Peyer's patch (tissue), 4 donors: ENCODE measurements around the gene FAM131A. TPM values are rescaled to one million over a fixed set of nuclear protein-coding genes. Genes with fewer than 3 reads are reported as not detected.

Experiments used
- DNase-seq, 3 donors: peaks; one replicate each; pipeline ENCODE4 v3.0.0-alpha.2; 2017 to 2019
- H3K27ac ChIP-seq, 4 donors: fragments of 200-600 bp; sonication (generic); one replicate each; pipeline ENCODE4 v1.5.1; 2016 to 2019
- H3K27me3 ChIP-seq, 2 donors: fragments of 200-600 bp; sonication (generic); one replicate each; pipeline ENCODE4 v1.5.1; 2019
- H3K36me3 ChIP-seq, 3 donors: fragments of 200-600 bp; sonication (generic); one replicate each; pipeline ENCODE4 v1.5.1; 2016 to 2019
- H3K4me1 ChIP-seq, 4 donors: fragments of 200-600 bp; sonication (generic); one replicate each; pipeline ENCODE4 v1.5.1; 2016 to 2019
- H3K4me3 ChIP-seq, 4 donors: fragments of 200-600 bp; sonication (generic); 1 replicate in 3 of 4; 2 replicates in 1 of 4; pipeline ENCODE4 v1.5.1; 2016 to 2019; ENCODE audit warnings: mild to moderate bottlenecking in 1 of 4
- H3K9me3 ChIP-seq, 4 donors: fragments of 200-600 bp; sonication (generic); one replicate each; pipeline ENCODE4 v1.5.1; 2016 to 2019; ENCODE audit warnings: mild to moderate bottlenecking in 1 of 4
- CTCF ChIP-seq, 6 experiments: fragments of 450-650 bp in 4 of 6; fragments of 200-600 bp in 2 of 6; sonication (generic) in 1 of 6; IDR thresholded peaks; one replicate each; pipeline ENCODE4 v1.5.1; 2017 to 2019; ENCODE audit warnings: antibody characterized with exemption in 6 of 6, mild to moderate bottlenecking in 3 of 6, moderate library complexity in 1 of 6
- POLR2A ChIP-seq, 2 donors: fragments of 450-650 bp; IDR thresholded peaks; one replicate each; pipeline ENCODE4 v1.5.1; 2017; ENCODE audit warnings: antibody characterized with exemption in 2 of 2, mild to moderate bottlenecking in 2 of 2, moderate library complexity in 2 of 2
- total RNA-seq, 4 donors: library from RNA; depleted of rRNA; stranded (reverse); fragments of >200 nt; gene quantifications; one replicate each; pipeline ENCODE4 v1.1.0, GENCODE V29; 2016

FAM131A gene
- total RNA-seq, 4 donors from 2014 or later, result 5.8 to 47.9 (median 19.6) TPM

GRCh38 chr3:184305577-184305976 is 31.8 kb upstream of the FAM131A start:
- Histone ChIP-seq H3K36me3 (peaks cover 0 to 94% (median 0%) of the 10 kb centered on the region in 3 donors), H3K4me3 (no peak overlapping the region)
- no peak for DNase-seq

GRCh38 chr3:184306341-184306972 is 30.9 kb upstream of the FAM131A start:
- no peaks in the 10 kb centered on the region for H3K9me3 ChIP-seq
- H3K4me3 ChIP-seq, result no peak overlapping the region
- no peaks in the 10 kb centered on the region for H3K27me3 ChIP-seq
- H3K36me3 ChIP-seq, result peaks cover 0 to 85% (median 0%) of the 10 kb centered on the region in 3 donors
- no peak for DNase-seq
- no peak overlapping the region for H3K27ac ChIP-seq
- no peak for TF ChIP-seq POLR2A (IDR thresholded peaks at IDR 0.05)
- H3K4me1 ChIP-seq, result peaks cover 0 to 8% (median 0%) of the 10 kb centered on the region in 4 donors

More at GRCh38 chr3:184305577-184305976, 31.8 kb upstream of the FAM131A start:
- Histone ChIP-seq H3K4me1 (peaks cover 0 to 12% (median 0%) of the 10 kb centered on the region in 4 donors), H3K27ac (no peak overlapping the region), H3K9me3 (no peaks in the 10 kb centered on the region), H3K27me3 (no peaks in the 10 kb centered on the region)
- TF ChIP-seq CTCF (IDR thresholded peaks at IDR 0.05), result peak in 3 of 6 experiments; percentile 5 to 45 (median 43)
- no peak for TF ChIP-seq POLR2A (IDR thresholded peaks at IDR 0.05)

- Histone ChIP-seq H3K9me3 (no peaks in the 10 kb centered on the region), H3K27me3 (no peaks in the 10 kb centered on the region), H3K4me3 (no peak overlapping the region), H3K27ac (no peak overlapping the region), H3K36me3 (peaks cover 0 to 71% (median 0%) of the 10 kb centered on the region in 3 donors), H3K4me1 (peaks cover 0 to 8% (median 0%) of the 10 kb centered on the region in 4 donors)
- TF ChIP-seq POLR2A (IDR thresholded peaks at IDR 0.05), result no peak
- no peak for TF ChIP-seq CTCF (IDR thresholded peaks at IDR 0.05)
- DNase-seq, result no peak
Measured at GRCh38 chr3:184307915-184308314, 29.5 kb upstream of the FAM131A start.

- DNase-seq, result no peak
- no peak overlapping the region for H3K4me3 ChIP-seq
- H3K9me3 ChIP-seq, result no peaks in the 10 kb centered on the region
- no peaks in the 10 kb centered on the region for H3K27me3 ChIP-seq
- peaks cover 0 to 62% (median 0%) of the 10 kb centered on the region in 3 donors for H3K36me3 ChIP-seq
- H3K4me1 ChIP-seq, result peaks cover 0 to 8% (median 0%) of the 10 kb centered on the region in 4 donors
- H3K27ac ChIP-seq, result no peak overlapping the region
- no peak for TF ChIP-seq CTCF (IDR thresholded peaks at IDR 0.05)
- TF ChIP-seq POLR2A (IDR thresholded peaks at IDR 0.05), result no peak
Measured at GRCh38 chr3:184308744-184309143, 28.7 kb upstream of the FAM131A start.

GRCh38 chr3:184311633-184312032 is 25.8 kb upstream of the FAM131A start:
- TF ChIP-seq CTCF (IDR thresholded peaks at IDR 0.05), result no peak
- no peak for TF ChIP-seq POLR2A (IDR thresholded peaks at IDR 0.05)
- Histone ChIP-seq H3K4me3 (no peak overlapping the region), H3K27me3 (no peaks in the 10 kb centered on the region), H3K27ac (no peak overlapping the region), H3K4me1 (peaks cover 0 to 15% (median 4%) of the 10 kb centered on the region in 4 donors), H3K9me3 (no peaks in the 10 kb centered on the region), H3K36me3 (peaks cover 0 to 33% (median 0%) of the 10 kb centered on the region in 3 donors)
- DNase-seq, result no peak

GRCh38 chr3:184314363-184314699 is 23.1 kb upstream of the FAM131A start, which contains the start of gene EIF4G1:
TSS of gene EIF4G1 (plus strand) at chr3:184314606. CDS start at chr3:184315797, 1,191 bp downstream.
- Histone ChIP-seq H3K9me3 (no peaks in the 10 kb centered on the region), H3K36me3 (peaks cover 0 to 13% (median 0%) of the 10 kb centered on the region in 3 donors), H3K4me3 (peak within 1 kb of the TSS; percentile 71 to 97 (median 82)), H3K4me1 (peaks cover 0 to 37% (median 4%) of the 10 kb centered on the region in 4 donors), H3K27me3 (no peaks in the 10 kb centered on the region), H3K27ac (peak within 1 kb of the TSS; percentile 94 to 100 (median 94))
- peak; percentile 96 to 98 (median 97) for DNase-seq
- TF ChIP-seq POLR2A (IDR thresholded peaks at IDR 0.05), result peak; percentile 6 to 70
- no peak for TF ChIP-seq CTCF (IDR thresholded peaks at IDR 0.05)
